T-helper 2 cell (primary cell): Measurements from ENCODE around the gene KIF21A.
"Not testable (repeated sequence)": the region's sequence is repeated elsewhere in the genome, so short reads cannot be mapped to it uniquely, and the experiment has no call there.

Experiments used
- DNase-seq, 5 experiments: peaks; one replicate each; pipeline versions ENCODE4 v3.0.0 to v3.0.0-alpha.2; 2012 to 2022
- total RNA-seq, 2 donors: gene quantifications; one replicate each; lab custom pipeline; 2026; lab: John Stamatoyannopoulos, UW

KIF21A gene, protein sequence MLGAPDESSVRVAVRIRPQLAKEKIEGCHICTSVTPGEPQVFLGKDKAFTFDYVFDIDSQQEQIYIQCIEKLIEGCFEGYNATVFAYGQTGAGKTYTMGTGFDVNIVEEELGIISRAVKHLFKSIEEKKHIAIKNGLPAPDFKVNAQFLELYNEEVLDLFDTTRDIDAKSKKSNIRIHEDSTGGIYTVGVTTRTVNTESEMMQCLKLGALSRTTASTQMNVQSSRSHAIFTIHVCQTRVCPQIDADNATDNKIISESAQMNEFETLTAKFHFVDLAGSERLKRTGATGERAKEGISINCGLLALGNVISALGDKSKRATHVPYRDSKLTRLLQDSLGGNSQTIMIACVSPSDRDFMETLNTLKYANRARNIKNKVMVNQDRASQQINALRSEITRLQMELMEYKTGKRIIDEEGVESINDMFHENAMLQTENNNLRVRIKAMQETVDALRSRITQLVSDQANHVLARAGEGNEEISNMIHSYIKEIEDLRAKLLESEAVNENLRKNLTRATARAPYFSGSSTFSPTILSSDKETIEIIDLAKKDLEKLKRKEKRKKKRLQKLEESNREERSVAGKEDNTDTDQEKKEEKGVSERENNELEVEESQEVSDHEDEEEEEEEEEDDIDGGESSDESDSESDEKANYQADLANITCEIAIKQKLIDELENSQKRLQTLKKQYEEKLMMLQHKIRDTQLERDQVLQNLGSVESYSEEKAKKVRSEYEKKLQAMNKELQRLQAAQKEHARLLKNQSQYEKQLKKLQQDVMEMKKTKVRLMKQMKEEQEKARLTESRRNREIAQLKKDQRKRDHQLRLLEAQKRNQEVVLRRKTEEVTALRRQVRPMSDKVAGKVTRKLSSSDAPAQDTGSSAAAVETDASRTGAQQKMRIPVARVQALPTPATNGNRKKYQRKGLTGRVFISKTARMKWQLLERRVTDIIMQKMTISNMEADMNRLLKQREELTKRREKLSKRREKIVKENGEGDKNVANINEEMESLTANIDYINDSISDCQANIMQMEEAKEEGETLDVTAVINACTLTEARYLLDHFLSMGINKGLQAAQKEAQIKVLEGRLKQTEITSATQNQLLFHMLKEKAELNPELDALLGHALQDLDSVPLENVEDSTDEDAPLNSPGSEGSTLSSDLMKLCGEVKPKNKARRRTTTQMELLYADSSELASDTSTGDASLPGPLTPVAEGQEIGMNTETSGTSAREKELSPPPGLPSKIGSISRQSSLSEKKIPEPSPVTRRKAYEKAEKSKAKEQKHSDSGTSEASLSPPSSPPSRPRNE (N-terminal part only)
- 23.1 to 28.2 reads per million in 2 donors for total RNA-seq

DNA sequence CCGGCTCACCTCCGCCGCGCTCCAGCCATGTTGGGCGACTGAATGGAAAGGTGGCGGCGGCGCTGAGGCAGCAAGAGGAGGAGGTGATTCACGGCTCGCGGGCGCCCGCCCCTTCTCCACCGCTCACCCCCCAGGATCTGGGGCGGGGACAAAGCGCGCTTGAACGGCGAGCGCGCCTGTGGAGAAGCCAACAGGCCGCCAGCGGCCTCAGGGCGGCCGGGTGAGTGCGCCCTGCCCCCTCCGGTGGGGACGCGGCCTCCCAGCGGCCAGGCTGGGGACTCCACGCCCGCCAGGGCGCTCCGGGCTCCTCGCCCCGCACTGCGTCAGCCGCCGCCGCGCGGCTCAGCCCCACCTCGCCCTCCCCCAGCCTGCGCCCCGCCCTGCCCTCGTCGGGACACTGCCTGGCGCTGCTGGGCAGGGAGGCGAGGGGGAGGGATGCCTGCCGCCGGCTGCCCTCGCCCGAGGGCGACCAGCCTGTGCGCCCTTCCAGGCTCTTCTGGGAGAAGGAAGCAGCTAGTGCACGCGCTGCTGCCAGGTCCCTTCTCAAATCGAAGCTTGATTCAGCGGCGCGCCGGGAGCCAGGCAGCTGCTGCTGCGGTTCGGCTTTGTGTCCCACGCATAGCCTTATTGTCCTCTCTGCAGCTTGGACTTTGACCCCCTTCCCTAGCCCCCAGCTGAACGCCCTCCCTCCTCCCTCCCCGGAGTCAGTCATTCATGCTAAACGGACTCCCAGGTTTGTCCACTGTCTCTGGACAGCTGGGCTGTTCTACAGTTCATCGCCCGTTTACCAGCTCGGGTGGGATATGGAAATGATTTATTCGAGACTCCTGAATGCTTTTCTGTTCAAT is at the start of gene KIF21A:
TSS of gene KIF21A (minus strand) at position 40 of the 848 bp plus-strand sequence. CDS start 150 bp downstream, outside the sequence.
- DNase-seq: peak; percentile 73 to 93 (median 84)

DNA sequence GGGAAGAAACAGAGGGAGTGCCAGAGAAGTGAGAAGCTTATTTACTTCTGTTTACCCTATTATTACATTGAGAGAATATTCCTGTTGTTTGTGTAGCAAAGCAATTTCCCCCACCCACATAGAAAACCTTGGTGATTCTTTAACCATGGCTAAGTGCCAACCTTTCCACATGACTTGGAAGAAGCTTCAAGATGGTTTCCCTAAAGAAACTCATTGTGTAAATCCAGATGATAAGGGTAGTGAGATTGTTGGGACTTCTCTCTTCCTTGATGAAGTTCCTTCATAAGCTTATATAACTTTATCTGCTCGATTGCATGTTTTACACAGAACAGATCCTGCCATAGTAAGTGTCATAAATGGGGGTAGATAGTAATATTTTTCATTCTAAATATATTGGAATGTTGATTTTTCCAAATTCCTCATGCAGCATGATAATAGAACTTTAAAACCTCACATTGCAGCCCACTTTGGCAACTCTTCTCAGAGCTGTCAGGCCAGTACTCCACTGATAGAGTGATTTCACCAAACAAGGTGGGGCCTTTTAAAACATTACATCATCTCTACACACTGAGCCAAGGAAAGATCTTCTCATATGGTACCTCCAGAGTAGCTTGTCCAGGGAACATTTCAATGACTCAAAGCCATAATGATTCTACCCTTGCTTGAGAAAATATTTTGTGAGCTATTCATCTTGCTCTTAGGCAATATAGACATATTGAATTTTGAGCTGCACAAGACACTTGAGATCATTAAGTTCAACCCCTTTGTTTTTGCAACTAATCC is 47.8 kb upstream of the KIF21A start:
- DNase-seq: no peak

DNA sequence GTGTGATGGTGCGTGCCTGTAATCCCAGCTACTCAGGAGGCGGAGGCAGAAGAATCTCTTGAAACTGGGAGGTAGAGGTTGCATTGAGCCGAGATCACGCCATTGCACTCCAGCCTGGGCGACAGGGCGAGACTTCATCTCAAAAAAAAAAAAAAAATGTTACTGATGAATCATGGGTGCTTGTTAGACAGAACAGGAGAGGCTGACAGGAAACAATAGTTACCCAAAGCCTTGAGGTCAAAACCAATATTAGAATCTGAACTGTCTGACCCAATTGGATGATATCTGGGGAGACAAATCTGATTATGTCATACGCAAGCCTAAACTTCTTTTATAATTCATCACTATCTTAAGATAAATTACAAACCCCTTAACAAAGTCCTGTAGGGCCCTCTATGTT is 40.7 kb upstream of the KIF21A start:
- DNase-seq: no peak

DNA sequence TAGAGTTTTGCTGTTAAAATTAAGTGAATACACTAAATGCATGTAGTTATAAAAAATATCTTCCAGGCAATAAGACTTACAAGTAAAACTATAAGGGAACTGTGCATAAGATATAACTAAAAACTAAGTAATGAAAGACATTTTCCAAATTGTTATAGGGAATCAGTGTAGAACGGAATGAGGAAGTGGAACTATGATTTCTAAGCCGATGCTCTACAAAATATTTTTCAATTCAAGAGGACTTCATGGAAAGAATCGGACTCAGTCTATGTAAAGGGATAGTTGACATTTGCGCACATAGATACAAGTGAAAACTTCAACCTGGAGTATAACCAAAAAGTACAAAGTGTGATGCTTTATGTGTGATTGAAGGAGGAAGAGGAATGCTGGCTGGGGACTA is 40.1 kb upstream of the KIF21A start:
- DNase-seq: no peak

DNA sequence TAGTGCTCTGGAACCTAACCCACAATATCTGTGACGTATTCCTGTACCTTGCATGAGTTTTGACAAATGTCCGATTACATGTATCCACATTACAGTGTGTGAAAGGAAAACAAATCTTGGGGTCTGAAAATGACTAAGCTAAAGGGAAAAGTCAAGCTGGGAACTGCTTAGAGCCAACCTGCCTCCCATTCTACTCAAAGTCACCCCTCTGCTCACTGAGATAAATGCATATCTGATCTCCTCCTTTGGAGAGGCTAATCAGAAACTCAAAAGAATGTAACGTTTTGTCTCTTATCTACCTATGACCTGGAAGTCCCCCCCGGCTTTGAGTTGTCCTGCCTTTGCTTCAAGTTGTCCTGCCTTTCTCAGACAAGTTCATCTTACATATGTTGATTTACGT is 34.0 kb upstream of the KIF21A start:
- no peak for DNase-seq

DNA sequence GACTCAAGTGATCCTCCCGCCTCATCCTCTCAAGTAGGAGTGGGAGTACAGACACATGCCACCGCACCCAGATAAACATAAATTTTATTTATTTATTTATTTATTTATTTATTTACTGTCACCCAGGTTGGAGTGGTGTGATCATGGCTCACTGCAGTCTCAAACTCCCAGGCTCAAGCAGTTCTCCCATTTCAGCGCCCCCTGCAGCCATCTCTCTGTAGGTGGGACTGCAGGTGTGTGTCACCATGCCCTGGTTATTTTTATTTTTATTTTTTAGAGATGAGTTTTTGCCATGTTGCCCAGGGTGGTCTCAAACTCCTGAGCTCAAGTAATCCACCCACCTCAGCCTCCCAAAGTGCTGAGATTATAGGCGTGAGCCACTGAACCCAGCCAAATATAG is 33.2 kb upstream of the KIF21A start:
- DNase-seq: no peak

DNA sequence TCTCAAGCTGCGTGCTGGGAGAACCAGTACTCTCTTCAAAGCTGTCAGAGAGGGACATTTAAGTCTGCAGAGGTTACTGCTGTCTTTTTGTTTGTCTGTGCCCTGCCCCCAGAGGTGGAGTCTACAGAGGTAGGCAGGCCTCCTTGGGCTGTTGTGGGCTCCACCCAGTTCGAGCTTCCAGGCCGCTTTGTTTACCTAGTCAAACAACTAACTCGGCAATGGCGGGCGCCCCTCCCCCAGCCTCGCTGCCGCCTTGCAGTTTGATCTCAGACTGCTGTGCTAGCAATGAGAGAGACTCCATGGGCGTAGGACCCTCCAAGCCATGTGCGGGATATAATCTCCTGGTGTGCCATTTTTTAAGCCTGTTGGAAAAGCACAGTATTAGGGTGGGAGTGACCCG is 32.2 kb upstream of the KIF21A start:
- not testable (repeated sequence) for DNase-seq

DNA sequence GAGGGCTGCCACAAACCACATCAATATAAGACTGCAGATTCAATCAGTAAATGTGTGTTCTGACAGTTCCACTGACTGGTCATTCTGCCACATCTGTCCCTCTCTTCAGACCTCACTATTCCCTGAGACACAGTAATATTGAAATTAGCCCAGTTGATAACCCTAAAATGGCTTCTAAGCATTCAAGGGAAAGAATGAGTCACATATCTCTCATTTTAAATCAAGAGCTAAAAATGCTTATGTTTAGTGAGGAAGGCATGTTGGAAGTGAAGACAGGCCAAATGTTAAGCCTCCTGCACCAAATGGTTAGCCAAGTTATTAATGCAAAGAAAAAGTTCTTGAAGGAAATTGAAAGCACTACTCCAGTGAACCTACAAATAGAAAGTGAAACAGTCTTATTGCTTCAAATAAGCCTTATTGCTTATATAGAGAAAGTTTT is 24.5 kb upstream of the KIF21A start:
- peak in 2 of 5 experiments; percentile 2 to 80 for DNase-seq

DNA sequence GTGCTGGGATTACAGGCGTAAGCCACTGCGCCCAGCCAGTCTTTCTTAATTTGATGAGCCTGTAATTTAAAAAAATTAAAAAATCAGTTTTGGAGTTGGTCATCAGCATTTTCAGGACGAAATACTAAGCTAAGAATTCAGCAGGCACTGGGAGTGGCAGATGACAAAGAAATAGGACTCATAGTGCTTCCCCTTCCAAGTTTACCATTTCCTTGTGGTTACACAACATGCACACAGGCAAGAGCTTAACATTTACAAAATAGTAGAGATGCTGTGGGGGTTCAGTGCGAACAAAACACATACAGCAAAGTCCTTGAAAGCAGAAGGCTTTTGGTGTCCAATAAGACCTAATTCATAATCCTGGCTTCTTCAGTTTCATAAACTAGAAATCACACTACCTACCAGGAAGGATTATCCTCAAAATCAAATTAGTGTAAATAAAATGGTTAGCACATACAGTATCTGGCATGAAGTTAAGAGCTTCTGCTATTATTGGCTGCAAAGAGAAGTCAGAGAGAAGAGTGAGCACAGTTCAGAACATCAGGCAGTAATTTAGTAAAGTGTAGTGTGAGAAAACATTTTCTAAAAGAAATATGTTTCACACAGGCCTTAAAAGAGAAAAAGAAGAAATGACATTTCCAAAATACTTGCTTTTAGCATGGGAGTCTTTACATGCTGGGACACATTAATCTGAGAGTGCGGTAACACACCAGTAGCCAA is 22.2 kb upstream of the KIF21A start:
- no peak for DNase-seq

DNA sequence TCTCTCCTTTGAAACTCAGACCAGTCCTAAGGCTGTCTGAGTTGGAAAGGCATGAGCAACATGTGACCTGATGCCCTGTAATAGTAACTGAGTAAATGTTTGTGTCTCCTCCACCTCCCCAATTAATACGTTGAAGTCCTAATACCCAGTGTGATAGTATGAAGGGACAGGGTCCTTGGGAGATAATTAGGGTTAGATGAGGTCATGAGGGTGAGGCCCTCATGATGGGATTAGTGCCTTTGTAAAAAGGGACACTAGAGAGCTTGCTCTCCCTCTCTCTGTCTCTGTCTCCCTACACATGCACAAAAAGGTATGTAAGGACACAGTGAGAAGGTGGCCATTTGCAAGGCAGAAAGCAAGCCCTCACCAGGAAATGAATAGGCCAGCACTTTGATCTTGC is 18.1 kb upstream of the KIF21A start:
- no peak for DNase-seq

DNA sequence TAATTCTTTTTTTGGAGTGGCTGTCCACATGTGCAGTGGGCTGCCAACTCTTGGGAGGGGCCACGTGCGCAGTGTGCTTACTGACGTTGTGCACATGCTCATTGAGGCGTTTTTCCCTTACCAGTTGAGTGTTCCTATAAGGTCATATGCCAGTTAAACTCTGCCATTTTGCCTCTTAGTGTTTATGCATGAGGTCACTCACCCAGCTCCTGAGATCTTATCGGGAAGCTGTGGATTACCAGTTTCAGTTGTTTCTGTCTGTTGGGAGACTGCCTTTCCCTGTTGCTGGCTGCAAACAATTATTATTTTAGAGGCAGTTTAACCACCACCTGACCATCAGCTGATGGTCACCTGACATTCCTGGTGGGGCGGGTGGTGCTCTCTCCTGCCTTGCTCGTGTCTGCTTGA is 16.1 kb upstream of the KIF21A start:
- no peak for DNase-seq

DNA sequence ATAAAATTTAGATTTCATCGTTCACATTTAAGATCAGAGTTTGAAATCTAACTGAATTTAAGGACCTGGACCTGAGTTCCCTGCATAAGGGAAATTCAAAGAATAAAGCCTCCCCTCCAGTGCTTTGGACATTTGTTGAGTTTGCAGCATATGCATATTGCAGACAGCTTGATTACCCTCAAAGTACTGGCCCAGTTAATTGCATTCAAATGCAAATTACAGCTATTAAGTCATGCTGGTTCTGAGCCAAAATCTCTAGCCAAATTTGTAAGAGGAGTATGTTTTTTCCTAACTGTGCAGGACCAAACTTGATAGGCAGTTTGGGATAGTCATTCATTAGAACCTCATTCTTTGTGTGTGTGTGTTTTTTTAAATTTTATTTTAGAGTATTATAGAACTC is 9.1 kb upstream of the KIF21A start:
- no peak for DNase-seq

DNA sequence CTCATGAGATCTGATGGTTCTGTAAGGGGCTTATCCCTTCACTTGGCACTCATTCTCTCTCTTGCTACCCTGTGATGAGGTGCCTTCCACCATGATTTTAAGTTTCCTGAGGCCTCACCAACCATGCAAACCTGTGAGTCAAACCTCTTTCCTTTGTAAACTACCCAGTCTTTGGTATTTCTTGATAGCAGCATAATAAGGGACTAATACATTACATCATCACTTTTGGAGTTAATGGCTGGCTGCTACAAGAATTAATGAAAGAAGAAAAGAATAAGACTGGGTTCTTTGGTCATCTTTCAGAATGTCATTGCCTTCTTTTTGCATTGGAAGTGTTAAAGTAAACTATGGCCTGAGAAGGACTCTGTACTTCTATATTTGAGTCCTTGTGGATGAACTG is 5.1 kb upstream of the KIF21A start:
- DNase-seq: no peak

DNA sequence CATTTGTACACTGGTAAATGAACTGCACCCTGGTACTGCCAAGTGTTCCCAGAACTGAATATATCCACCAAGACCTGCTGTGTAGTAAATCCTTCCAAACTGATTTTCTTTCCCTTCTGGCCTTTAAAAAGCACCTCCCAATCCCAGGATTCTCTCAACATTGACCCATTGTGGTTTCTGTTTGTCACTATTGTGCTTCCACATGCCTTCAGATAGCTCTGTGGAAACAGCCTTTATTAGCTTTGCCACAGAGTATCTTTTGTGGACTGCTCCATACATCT is 949 bp upstream of the KIF21A start:
- no peak for DNase-seq

DNA sequence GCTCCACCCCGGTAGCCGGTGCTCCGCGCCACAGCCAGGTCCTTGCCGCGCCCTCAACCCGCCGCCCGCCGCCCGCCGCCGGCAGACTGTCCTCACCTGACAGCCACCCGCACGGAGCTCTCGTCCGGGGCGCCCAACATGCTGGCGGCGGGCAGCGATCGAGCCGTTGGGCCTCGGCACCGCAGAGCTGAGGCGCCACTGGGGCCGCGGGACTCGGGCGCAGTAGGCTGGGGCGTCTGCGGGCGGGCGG is 164 bp downstream of the KIF21A start:
- no peak for DNase-seq

DNA sequence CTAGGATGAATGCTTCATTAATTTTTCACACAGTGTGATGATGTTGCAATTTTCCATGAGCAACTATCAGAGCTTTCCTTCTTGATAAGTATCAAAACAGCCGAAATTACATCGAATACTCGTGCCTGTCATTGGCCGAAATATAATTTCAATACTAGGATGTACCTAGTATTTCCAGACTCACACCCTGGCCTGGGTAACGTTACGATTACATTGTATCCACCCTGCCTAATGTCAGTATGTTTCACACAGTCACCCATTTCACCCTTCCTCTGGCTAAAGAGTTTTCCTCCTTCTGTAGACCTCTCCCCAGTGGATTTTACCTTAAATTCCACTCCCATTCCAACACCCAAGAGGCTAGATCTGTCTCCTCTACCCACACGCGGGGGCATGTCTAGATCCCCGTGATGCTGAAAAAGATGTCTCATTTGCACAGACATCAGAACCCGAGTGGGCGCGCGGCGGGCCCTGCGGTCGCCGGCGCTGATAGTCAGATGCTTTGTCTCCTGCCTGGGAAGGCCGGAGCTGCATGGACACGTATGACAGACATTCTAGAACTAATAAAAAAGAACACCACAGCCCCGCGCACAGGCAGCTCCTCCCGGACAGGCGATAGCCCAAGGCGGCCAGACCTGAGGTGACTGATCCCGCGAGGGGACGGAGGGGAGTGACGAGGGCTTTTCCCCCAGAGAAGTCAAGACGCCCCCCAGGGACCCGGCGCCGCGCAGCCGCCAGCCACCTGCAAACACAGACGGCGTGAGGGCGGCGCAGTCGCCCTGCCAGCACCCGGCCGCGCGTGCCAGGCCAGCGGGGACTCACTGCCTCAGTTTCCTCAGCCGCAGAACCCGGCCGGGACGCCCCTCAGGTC is 723 bp downstream of the KIF21A start:
- peak; percentile 6 to 43 (median 32) for DNase-seq

DNA sequence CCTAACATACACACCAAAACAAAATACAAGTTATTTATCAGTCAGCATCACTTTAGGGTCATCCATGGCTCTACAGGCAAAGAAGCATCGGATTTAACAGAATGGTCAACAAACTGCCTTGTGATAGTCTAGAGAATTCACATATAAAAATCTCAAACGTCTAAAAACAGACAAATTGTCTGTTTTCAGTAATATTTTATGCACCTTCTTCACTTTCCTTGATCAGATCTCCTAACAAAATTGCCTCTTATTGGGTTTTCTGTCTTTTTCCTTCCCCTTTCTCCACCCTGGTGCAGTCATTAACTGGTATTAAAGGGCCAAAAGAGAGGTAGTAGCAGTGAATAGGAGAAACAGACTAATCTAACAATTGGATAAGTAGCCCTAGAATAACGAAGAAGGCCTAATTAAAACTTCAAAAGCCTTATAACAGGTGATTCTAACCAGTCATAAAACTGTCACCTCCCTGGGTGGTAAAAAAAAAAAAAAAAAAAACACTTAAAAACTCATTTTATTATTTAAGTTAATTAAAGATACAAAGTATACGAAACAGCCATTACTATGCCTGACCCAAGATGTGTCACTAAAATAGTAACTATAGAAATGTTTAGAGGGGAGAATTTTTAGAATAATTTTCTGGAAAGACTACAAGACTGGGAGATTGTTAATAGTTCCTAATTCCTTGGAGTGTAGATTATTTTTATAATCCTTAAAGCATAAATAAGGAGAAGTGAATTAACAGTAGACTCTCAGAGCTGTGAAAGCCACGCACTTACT is 1.5 kb downstream of the KIF21A start:
- no peak for DNase-seq

DNA sequence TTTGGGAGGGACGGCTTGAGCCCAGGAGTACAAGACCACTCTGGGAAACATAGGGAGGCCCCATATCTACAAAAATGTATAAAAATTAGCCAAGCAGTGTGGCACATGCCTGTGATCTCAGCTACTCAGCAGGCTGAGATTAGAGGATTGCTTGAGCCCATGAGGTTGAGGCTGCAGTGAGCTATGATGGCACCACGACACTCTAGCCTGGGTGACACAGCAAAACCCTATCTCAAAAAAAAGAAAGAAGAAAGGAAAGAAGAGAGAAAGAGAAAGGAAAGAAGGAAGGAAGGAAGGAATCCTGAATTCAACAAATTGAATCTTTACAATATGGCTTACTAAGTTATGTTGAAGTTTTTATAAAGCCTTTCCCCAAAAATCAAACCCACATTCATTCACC is 2.1 kb downstream of the KIF21A start:
- no peak for DNase-seq

DNA sequence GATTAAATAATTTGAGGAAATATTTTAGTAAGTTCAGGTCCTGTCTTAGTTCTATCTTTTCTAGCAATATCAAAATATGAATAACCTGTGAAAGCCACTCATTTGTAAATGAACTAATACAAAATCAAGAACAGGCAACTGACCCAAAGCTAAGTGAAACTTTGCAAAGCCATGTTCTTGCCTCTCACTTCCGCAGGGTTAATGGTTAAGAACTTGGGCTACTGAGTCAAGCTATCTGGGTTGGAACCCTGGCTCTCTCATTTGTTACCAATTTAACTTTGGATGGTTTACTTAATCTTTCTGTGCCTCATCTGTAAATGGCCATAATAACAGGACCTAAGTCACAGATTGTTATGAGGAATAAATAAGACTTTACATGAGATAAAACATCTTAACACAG is 2.8 kb downstream of the KIF21A start:
- DNase-seq: no peak
